Tibial nerve (tissue), 3 donors: Measurements from ENCODE around the gene GGPS1.

Experiments
- EP300 ChIP-seq, 2 donors: sonication (generic); formaldehyde crosslinking; IDR thresholded peaks; one replicate each; pipeline ENCODE4 v1.6.1; 2017; ENCODE audit warnings: antibody characterized with exemption in 2 of 2, mild to moderate bottlenecking in 1 of 2
- POLR2A ChIP-seq, 2 donors: fragments of 450-650 bp; IDR thresholded peaks; one replicate each; pipeline ENCODE4 v1.6.1; 2017; ENCODE audit warnings: antibody characterized with exemption in 2 of 2, mild to moderate bottlenecking in 2 of 2, moderate library complexity in 2 of 2

GRCh38 chr1:235326719-235327558, 1.4 kb upstream of the GGPS1 start:
- TF ChIP-seq POLR2A (IDR thresholded peaks at IDR 0.05) (no peak), EP300 (IDR thresholded peaks at IDR 0.05) (peak in 1 of 2 donors; percentile 43)
